ENCODE measurements around the gene FANK1.
"Not testable (repeated sequence)": the region's sequence is repeated elsewhere in the genome, so short reads cannot be mapped to it uniquely, and the experiment has no call there.

FANK1 gene

DNA sequence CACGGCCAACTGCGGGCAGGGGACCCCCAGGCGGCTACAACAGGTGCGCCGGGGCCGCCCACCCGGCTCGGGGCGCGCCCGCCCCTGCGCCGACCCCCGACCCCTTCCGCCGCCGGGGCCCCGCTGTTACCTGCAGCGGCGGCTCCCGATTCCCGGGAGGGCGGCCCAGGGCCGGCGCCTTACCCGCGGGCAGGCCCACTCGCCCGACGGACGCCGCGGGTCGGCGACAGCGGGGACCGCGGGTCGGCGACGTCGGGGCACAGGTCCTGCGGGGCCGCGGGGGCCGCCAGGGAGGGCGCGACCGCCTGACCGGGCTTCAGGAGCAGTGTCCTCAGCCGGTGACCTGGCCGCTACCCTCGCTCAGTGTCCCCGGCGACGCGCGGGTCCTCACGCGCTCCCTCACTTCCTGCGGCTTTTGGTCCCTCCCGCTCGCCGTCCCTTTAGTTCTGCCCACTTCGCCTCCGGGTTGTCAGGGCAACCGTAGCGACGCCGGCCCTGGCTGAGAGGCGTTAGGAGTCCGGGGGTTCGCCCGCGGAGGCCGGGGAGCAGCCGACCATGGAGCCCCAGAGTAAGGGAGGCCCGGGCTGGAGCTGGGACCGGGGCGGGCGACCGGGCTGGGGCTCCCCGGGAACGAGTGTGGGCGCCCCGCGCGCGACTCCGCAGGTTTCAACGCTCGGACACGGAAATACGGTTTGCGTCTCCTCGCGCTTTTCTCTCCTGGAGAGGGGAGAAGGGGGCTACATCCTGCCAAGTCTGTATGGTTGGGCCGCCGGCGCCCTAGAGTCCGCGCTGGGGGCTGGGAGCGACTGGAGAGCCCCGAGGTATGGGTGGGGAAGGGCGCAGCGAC, at the start of gene FANK1:
FANK1 (plus strand) TSS at position 477 of the 847 bp plus-strand sequence; CDS start at position 556, 79 bp downstream.
- DNase-seq: not testable (repeated sequence)

DNA sequence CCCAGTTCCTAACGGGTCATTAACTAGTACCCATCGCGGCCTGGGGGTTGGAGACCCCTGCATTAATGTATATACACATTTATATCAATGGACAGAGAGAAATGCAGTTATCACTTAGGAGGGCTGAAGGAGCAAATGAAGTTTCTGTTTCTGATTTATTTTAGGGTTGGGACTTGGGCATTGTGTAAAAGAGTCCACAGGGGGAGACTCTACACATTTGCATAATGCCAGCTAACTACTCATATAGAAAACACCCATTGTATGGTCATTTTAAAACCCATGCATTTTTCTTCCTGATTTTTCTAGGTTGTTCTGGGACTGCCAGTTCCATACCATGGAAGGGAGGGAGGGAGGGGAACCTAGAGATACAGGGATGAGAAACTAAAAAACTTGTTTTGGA, 49.5 kb upstream of the FANK1 start:
- no peak for DNase-seq

GRCh38 chr10:125848371-125848770, 48.0 kb upstream of the FANK1 start:
- no peak for DNase-seq

GRCh38 chr10:125848857-125849256, 47.5 kb upstream of the FANK1 start:
- DNase-seq: no peak

DNA sequence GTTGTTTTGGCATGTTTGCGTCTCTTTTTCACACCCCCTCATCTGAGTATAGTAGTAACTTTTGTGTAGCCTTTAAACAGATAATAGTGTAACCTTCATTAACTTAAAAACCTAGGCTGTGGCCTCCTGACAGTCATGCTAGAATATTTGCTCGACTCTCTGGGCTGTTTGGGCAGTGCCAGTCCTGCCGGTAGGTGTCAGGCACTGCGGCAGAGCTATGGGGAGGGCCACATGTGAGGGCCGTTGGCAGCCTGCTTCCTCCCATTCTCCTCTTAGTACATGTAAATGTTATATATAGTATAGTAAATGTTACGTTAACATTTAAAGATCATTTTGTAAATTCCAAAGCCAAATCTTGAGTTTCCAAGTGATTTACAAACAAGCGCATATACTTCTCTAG, 46.9 kb upstream of the FANK1 start:
- DNase-seq: no peak

DNA sequence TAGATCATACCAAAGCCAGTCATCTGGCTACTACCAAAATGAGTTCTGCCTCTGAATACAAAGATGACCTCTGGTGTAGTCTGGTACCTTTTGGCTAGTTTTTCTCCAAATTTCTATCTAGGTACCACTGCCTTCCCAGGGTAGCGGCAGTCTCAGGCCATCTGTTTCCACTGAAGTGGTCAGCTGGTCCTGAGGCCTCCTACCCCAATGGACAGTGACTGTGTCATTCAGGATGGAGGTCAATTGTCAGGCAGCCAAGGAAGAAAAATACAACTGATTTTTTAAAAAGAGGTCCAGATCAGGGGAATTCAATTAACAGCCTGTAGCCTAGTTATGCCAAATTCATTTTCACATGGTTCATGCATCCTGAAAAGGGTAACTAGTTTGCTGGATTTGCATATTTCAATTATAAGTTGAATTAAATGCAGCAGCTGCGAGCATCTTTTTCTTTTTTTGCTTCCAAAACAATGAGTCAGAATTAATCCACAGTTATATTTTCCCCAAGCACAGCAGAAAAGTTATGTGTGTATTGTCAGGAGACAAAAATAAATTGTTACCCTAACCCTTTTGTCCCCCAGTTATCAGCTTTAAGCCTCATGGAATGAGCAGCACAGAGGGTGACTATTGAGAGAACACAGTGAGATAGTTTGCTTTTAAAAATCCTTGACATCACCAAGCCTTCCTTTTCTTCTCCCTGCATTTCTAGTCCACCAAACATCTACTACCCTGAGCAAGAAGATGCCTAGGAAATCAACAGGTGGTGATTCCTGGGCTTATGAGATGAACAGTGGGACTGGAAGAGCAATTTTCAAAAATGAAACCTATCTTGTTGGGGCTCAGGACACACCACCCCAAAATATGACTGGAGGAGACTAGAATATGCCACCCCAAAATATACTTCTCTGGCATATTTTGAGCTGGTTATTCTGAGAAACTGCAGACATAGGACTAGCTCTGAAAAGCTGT, 45.3 kb upstream of the FANK1 start:
- no peak for DNase-seq

DNA sequence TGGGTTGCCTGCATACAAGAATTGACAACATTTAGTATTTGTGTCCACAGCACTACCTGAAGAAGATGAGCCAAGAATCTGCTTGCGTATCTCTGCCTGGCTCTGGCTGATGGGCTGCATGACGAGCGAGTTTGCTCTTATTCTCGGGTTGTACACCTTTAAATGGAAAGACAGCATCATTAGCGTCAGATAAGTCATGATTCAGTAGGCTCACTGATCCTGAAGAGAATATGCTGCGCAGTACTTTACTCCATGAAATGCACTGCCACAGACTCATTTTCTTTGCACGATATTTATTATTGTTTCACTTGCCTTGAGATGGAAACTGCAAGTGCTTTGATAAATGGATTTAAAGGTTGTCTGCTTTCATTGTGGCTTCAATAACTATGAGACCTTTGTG, 43.9 kb upstream of the FANK1 start:
- no peak for DNase-seq

- DNase-seq: no peak
These were observed 39.1 kb upstream of the FANK1 start for GRCh38 chr10:125857185-125857760.

GRCh38 chr10:125859128-125859817, 37.1 kb upstream of the FANK1 start:
- no peak for DNase-seq

DNA sequence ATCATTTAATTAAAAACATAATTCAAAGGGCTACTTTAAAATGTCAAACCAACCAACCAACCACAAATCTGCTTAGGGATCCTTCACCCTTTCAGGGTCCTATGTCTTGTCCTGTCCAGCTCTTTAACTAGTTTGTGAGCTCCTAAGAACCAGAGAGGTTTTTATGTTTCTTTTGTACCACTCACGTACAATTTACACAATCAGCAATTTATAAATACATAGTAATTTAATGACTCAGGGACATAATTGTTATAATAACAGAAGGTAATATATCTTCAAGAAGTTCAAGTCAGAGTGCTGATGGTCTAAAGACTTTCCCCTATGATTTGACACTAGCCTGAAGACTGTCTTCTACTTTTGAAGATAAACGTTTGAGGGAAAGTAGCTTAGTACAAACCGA, 31.2 kb upstream of the FANK1 start:
- no peak for DNase-seq

GRCh38 chr10:125866421-125867029, 29.8 kb upstream of the FANK1 start:
- DNase-seq: no peak

GRCh38 chr10:125868372-125868975, 27.9 kb upstream of the FANK1 start:
- no peak for DNase-seq

GRCh38 chr10:125871338-125871737, 25.0 kb upstream of the FANK1 start:
- DNase-seq: no peak

DNA sequence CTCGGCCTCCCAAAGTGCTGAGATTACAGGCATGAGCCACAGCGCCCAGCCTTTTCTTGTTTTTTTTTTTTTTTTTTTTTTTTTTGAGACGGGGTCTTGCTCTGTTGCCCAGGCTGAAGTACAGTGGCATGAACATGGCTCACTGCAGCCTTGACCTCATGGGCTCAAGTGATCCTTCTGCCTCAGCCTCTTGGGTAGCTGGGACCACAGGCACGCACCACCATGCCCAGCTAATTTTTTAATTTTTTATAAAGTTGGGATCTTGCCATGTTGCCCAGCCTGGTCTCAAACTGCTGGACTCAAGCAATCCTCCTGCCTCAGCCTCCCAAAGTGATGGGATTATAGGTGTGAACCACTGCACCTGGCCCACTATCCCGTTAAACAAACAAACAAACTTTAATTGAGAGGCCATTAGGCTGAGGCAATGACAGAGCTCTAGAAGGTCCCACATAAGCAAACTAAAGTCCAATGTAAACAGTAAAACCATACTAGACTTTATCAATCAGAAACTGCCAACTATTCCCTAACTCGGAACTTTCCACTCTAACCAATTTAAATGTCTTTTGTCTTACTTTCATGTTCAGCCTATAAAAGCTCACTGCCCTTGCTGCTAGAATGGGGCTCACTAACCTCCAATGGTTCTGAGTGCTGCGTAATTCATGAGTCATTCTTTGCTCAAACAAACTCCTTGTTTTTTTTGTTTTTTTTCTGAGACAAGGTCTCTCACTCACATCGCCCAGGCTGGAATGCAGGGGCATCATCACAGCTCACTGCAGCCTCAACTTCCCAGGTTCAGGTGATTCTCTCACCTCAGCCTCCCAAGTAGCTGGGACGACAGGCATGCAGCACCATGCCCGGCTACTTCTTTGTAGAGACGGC, 17.2 kb upstream of the FANK1 start:
- DNase-seq: no peak

DNA sequence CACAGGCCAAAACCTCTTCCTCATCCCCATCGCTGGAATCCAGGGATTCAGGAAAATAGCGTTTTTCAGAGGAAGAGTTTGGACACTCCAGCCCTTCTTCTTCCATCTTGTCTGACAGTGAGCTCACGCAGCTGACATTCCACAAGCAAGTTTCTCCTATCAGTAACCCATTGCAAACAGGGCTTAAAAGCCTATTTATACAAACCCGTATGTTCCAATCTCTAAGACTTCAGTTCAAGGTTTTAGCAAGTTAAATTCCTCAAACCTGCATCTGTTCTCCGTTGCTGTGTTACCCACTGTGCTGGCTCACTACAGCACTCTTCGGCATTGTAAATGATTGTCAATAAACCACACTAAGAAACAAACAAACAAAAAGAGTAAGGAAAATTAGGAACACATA, 15.6 kb upstream of the FANK1 start:
- DNase-seq: no peak

DNA sequence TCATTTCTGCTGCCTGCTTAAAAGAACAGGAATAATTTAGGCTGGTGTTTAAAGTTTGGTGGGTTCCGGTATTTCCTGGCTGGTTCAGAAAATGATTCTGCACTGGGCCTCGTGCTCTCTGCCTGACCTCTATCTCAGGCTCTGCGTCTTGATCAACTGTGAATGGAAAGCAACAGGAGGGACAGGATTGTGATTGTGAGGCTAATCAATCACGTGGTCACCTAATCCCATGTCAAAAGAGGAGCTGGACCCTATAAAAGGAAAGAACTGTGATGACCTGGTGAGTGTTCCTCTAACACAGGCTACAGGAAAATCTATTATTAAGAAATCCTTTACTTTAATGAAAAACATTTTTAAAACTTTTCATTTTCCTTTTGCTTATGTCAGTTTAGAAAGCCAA, 15.2 kb upstream of the FANK1 start, which contains the start of gene DHX32:
DHX32 (minus strand) TSS at position 101 of the 400 bp plus-strand sequence. CDS start 468 bp downstream, outside the sequence.
- DNase-seq: no peak

DNA sequence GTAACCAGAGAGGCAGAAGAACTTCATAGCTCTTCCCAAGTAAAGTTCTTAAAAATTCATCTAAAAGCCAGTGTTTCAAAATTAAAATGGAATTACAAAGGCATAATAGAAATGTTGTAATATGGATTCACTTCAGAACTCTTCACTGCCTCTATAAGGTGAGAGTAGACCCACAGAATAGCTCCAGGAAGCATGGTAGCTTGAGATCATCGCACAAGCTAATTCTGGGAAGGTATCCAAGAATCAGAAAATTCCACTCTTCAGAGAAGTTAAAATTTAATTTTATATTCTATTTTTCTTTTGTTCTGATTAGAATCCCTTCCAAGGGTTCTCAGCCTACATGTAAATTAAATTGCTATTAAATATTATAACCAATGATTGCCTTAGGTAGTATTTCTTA, 13.8 kb upstream of the FANK1 start:
- DNase-seq: no peak

- DNase-seq: no peak
These were observed 13.2 kb upstream of the FANK1 start for GRCh38 chr10:125883211-125883610.

DNA sequence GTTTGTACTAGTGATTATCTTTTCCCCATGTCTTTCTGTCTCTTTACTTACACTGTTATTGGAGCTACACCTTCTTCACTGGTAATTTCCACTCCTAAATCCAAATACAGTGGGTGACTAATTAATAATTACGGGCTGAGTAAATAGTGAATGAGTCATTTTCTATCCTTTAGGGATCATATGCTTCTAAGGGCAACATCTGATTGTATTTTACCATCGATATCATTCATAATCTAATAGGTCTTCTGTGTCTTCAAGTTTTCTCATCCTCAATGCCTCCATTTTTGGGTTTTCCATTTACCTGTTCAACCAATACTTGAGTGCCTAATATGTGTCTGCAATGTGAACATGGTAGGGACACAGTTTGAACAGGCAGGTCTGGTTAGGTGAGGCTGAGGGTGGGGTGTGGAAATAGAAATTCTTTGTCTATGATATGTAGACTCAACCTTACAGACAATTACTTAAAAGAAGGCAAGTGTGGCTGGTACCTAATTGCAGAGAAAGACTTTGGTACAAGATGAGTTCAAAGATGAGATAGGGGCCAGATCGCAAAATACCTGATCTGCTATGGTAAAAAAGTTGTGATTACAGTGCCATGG, 9.4 kb upstream of the FANK1 start:
- DNase-seq: no peak

DNA sequence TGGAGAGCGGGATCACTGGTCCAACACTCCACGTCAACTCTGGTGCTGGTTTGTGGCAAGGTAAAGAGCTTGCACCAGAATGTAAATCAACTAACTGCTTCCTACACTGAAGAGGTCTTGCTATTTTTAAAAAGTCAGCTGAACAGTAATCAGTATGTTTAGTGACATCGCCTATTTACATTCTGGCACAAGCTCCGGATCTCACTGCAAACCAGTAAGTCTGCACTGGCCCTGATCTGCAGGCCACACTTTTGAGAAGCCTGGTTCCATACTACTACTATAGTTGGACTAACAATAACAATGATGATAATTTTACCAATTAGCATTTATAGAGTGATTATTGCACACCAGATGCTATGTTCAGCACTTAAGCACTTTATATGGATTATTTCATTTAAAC, 6.9 kb upstream of the FANK1 start:
- DNase-seq: not testable (repeated sequence)
